GM21737 (cell line): ENCODE results near the gene IMP4.
A peak's percentile ranks its signal among the peaks of the same experiment; 100 is the strongest.

Experiments
- ATAC-seq: cut with Tn5 transposase; IDR thresholded peaks from one replicate; pipeline ENCODE4 v1.9.1; 2021; ENCODE audit warnings: mild to moderate bottlenecking, moderate library complexity; ENCODE audit not compliant: unreplicated experiment

IMP4 gene

GRCh38 chr2:130375291-130376266 lies 32.9 kb downstream of the IMP4 start:
- no peak for ATAC-seq

- ATAC-seq: peak; percentile 48
Measured at GRCh38 chr2:130376433-130377293, 34.0 kb downstream of the IMP4 start.

- no peak for ATAC-seq
Measured at GRCh38 chr2:130377491-130377890, 34.8 kb downstream of the IMP4 start.

- no peak for ATAC-seq
Measured at GRCh38 chr2:130378206-130378897, 35.7 kb downstream of the IMP4 start.

GRCh38 chr2:130378898-130379214 lies 36.2 kb downstream of the IMP4 start:
- ATAC-seq: no peak

- ATAC-seq: no peak
Measured at GRCh38 chr2:130380096-130380934, 37.6 kb downstream of the IMP4 start.

GRCh38 chr2:130381145-130381544 lies 38.4 kb downstream of the IMP4 start:
- no peak for ATAC-seq

GRCh38 chr2:130381619-130382018 lies 38.9 kb downstream of the IMP4 start:
- ATAC-seq: no peak

- no peak for ATAC-seq
Measured at GRCh38 chr2:130382313-130382917, 39.7 kb downstream of the IMP4 start.

- ATAC-seq: peak; percentile 45
Measured at GRCh38 chr2:130385709-130386108, 43.0 kb downstream of the IMP4 start.

- ATAC-seq: no peak
Measured at GRCh38 chr2:130387071-130387400, 44.3 kb downstream of the IMP4 start.

- no peak for ATAC-seq
Measured at GRCh38 chr2:130387804-130388203, 45.1 kb downstream of the IMP4 start.

GRCh38 chr2:130388221-130388907 lies 45.7 kb downstream of the IMP4 start:
- no peak for ATAC-seq

GRCh38 chr2:130389358-130389757 lies 46.7 kb downstream of the IMP4 start:
- no peak for ATAC-seq

GRCh38 chr2:130389783-130390182 lies 47.1 kb downstream of the IMP4 start:
- no peak for ATAC-seq

- peak; percentile 17 for ATAC-seq
Measured at GRCh38 chr2:130390460-130391057, 47.9 kb downstream of the IMP4 start.

GRCh38 chr2:130391058-130391871 lies 48.6 kb downstream of the IMP4 start:
- peak; percentile 80 for ATAC-seq
